NCI-H1694 treated with DMSO at 0.1 percent for 48 hours (cell line): ENCODE results near the gene MBOAT7.

ENCODE experiments used
- DNase-seq: peaks from one replicate; lab custom pipeline; 2025; lab: John Stamatoyannopoulos, UW

Gene MBOAT7

GRCh38 chr19:54141356-54141755 is 48.0 kb downstream of the MBOAT7 start:
- no peak for DNase-seq

- DNase-seq: no peak
These were observed 50.7 kb downstream of the MBOAT7 start for GRCh38 chr19:54138489-54139256.

- DNase-seq: no peak
These were observed 51.5 kb downstream of the MBOAT7 start, which contains the start of gene CNOT3 for GRCh38 chr19:54137699-54138488. Gene CNOT3 (plus strand): TSS chr19:54137762. CDS start chr19:54142979, 5,217 bp downstream.

- DNase-seq: peak; percentile 99
These were observed 52.3 kb downstream of the MBOAT7 start for GRCh38 chr19:54136864-54137698.

GRCh38 chr19:54136086-54136863 is 53.1 kb downstream of the MBOAT7 start:
- no peak for DNase-seq

GRCh38 chr19:54133957-54134590 is 55.3 kb downstream of the MBOAT7 start:
- DNase-seq: no peak

GRCh38 chr19:54133312-54133956 is 55.9 kb downstream of the MBOAT7 start:
- DNase-seq: no peak

- no peak for DNase-seq
These were observed 59.8 kb downstream of the MBOAT7 start for GRCh38 chr19:54129617-54129996.

- DNase-seq: no peak
These were observed 60.4 kb downstream of the MBOAT7 start for GRCh38 chr19:54128796-54129616.

- DNase-seq: no peak
These were observed 61.0 kb downstream of the MBOAT7 start for GRCh38 chr19:54128441-54128725.

GRCh38 chr19:54127688-54128440 is 61.5 kb downstream of the MBOAT7 start:
- no peak for DNase-seq

GRCh38 chr19:54125713-54126112 is 63.7 kb downstream of the MBOAT7 start:
- no peak for DNase-seq

GRCh38 chr19:54124393-54124792 is 65.0 kb downstream of the MBOAT7 start:
- no peak for DNase-seq

GRCh38 chr19:54123682-54124081 is 65.7 kb downstream of the MBOAT7 start:
- no peak for DNase-seq
